DND-41 (cell line): Measurements from ENCODE around the gene ADCY1.

Experiments
- ATAC-seq: fragments of 200-7000 bp; cut with Tn5 transposase; 3 replicates; pipeline ENCODE4 v1.9.1; 2021; ENCODE audit warnings: low read depth; ENCODE audit not compliant: insufficient read depth
- DNase-seq: peaks from one replicate; pipeline ENCODE4 v3.0.0-alpha.2; 2020
- H2AFZ ChIP-seq: 2 replicates; pipeline ENCODE4 v1.6.0; 2012; ENCODE audit warnings: low read depth, low read length
- H3K27ac ChIP-seq: 2 replicates; pipeline ENCODE4 v1.5.1; 2012; ENCODE audit warnings: low read length, inconsistent platforms
- H3K27me3 ChIP-seq: fragments of 200-600 bp; sonication (generic); 2 replicates; pipeline ENCODE4 v1.6.0; 2012; ENCODE audit warnings: low read length, mild to moderate bottlenecking, inconsistent platforms; ENCODE audit not compliant: insufficient read depth, poor library complexity
- H3K36me3 ChIP-seq: 2 replicates; pipeline ENCODE4 v1.5.1; 2012; ENCODE audit warnings: low read length, inconsistent platforms; ENCODE audit not compliant: insufficient read depth
- H3K4me1 ChIP-seq: 2 replicates; pipeline ENCODE4 v1.5.1; 2012; ENCODE audit warnings: mild to moderate bottlenecking, low read length; ENCODE audit not compliant: insufficient read depth
- H3K4me2 ChIP-seq: 2 replicates; pipeline ENCODE4 v1.6.0; 2012; ENCODE audit warnings: mild to moderate bottlenecking, moderate library complexity, low read length, inconsistent platforms; ENCODE audit not compliant: insufficient read depth
- H3K4me3 ChIP-seq, 2 experiments: fragments of 200-600 bp in 1 of 2; shearing (Covaris generic) in 1 of 2; 2 replicates each; pipeline ENCODE4 v1.5.1; 2012 to 2016; ENCODE audit warnings: inconsistent platforms in 2 of 2, low read length in 2 of 2, mild to moderate bottlenecking in 2 of 2, low read depth in 1 of 2, moderate library complexity in 1 of 2
- H3K79me2 ChIP-seq: 2 replicates; pipeline ENCODE4 v1.6.0; 2012; ENCODE audit warnings: low read length, inconsistent platforms; ENCODE audit not compliant: insufficient read depth
- H3K9ac ChIP-seq: 2 replicates; pipeline ENCODE4 v1.6.0; 2012; ENCODE audit warnings: low read depth, mild to moderate bottlenecking, inconsistent platforms, low read length, moderate library complexity
- H3K9me3 ChIP-seq: 2 replicates; pipeline ENCODE4 v1.5.1; 2012; ENCODE audit warnings: low read length, moderate library complexity, mild to moderate bottlenecking, inconsistent platforms; ENCODE audit not compliant: insufficient read depth, severe bottlenecking
- H4K20me1 ChIP-seq: 2 replicates; pipeline ENCODE4 v1.6.0; 2012; ENCODE audit warnings: low read length; ENCODE audit not compliant: insufficient read depth
- CTCF ChIP-seq: IDR thresholded peaks from 2 replicates; pipeline ENCODE4 v1.5.1; 2012; ENCODE audit warnings: borderline replicate concordance, low read length, moderate library complexity, mild to moderate bottlenecking; ENCODE audit not compliant: poor library complexity, severe bottlenecking; ENCODE audit errors: extremely low read depth
- EZH2 ChIP-seq: IDR thresholded peaks from 3 replicates; pipeline ENCODE4 v1.6.1; 2012; ENCODE audit warnings: borderline replicate concordance, low read depth, mild to moderate bottlenecking, moderate library complexity, low read length, inconsistent platforms; ENCODE audit not compliant: severe bottlenecking

ADCY1 gene

GRCh38 chr7:45646207-45646821, 72.1 kb downstream of the ADCY1 start:
- no peak overlapping the region for H3K27ac ChIP-seq

GRCh38 chr7:45646996-45647825, 73.0 kb downstream of the ADCY1 start:
- no peak for ATAC-seq
- H3K9me3 ChIP-seq: no peaks in the 10 kb centered on the region
- DNase-seq: no peak
- TF ChIP-seq CTCF: no peak
- TF ChIP-seq EZH2: no peak
- H3K27me3 ChIP-seq: no peaks in the 10 kb centered on the region
- no peak overlapping the region for H3K9ac ChIP-seq
- no peaks in the 10 kb centered on the region for H4K20me1 ChIP-seq
- H3K4me1 ChIP-seq: no peaks in the 10 kb centered on the region
- no peak overlapping the region for H2AFZ ChIP-seq
- H3K4me2 ChIP-seq: no peak overlapping the region
- no peak overlapping the region for H3K27ac ChIP-seq
- no peaks in the 10 kb centered on the region for H3K36me3 ChIP-seq
- H3K79me2 ChIP-seq: no peaks in the 10 kb centered on the region
- no peak overlapping the region for H3K4me3 ChIP-seq

More at GRCh38 chr7:45646207-45646821, 72.1 kb downstream of the ADCY1 start:
- H3K4me3 ChIP-seq: no peak overlapping the region
- no peaks in the 10 kb centered on the region for H3K9me3 ChIP-seq
- no peak overlapping the region for H2AFZ ChIP-seq
- H3K79me2 ChIP-seq: no peaks in the 10 kb centered on the region
- no peaks in the 10 kb centered on the region for H3K36me3 ChIP-seq
- H3K27me3 ChIP-seq: no peaks in the 10 kb centered on the region
- no peak for DNase-seq
- TF ChIP-seq CTCF (no peak), EZH2 (no peak)
- no peak overlapping the region for H3K9ac ChIP-seq
- no peaks in the 10 kb centered on the region for H4K20me1 ChIP-seq
- no peak for ATAC-seq
- no peak overlapping the region for H3K4me2 ChIP-seq
- no peaks in the 10 kb centered on the region for H3K4me1 ChIP-seq

- TF ChIP-seq CTCF (no peak), EZH2 (no peak)
- ATAC-seq: no peak
- H3K4me2 ChIP-seq: no peak overlapping the region
- H3K4me3 ChIP-seq: no peak overlapping the region
- no peak overlapping the region for H3K27ac ChIP-seq
- no peaks in the 10 kb centered on the region for H3K27me3 ChIP-seq
- DNase-seq: no peak
- no peaks in the 10 kb centered on the region for H3K36me3 ChIP-seq
- H3K4me1 ChIP-seq: no peaks in the 10 kb centered on the region
- H4K20me1 ChIP-seq: no peaks in the 10 kb centered on the region
- H3K9me3 ChIP-seq: no peaks in the 10 kb centered on the region
- no peak overlapping the region for H3K9ac ChIP-seq
- H3K79me2 ChIP-seq: no peaks in the 10 kb centered on the region
- no peak overlapping the region for H2AFZ ChIP-seq
These were observed 74.0 kb downstream of the ADCY1 start for GRCh38 chr7:45647967-45648670.
